Activated T-cell treated with anti-CD3 and anti-CD28 coated beads for 24 hours (primary cell): Measurements from ENCODE around the gene GCN1.

Experiments used
- DNase-seq: peaks from one replicate; pipeline ENCODE4 v3.0.0-alpha.2; 2020; ENCODE audit warnings: low read depth

Gene GCN1

DNA sequence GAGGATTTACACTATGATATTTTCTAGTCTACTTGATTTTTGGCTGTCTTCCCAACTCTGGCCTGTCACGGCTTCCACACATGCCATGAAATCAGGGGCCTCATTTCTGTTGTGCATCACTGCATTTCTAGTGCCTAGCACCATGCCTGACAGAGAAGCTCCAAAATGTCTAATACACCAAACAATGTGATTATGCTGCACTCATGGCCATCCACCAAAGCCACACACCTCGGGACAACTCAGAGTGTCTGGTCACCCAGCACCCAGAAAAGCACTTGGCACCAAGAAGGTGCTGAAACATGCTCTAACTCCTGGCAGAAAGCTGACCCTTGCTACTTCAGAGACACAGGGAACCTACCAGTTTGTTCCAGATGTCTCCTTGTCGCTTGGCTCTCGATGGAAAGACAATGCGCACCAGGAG lies 11.3 kb downstream of the GCN1 start:
- no peak for DNase-seq

DNA sequence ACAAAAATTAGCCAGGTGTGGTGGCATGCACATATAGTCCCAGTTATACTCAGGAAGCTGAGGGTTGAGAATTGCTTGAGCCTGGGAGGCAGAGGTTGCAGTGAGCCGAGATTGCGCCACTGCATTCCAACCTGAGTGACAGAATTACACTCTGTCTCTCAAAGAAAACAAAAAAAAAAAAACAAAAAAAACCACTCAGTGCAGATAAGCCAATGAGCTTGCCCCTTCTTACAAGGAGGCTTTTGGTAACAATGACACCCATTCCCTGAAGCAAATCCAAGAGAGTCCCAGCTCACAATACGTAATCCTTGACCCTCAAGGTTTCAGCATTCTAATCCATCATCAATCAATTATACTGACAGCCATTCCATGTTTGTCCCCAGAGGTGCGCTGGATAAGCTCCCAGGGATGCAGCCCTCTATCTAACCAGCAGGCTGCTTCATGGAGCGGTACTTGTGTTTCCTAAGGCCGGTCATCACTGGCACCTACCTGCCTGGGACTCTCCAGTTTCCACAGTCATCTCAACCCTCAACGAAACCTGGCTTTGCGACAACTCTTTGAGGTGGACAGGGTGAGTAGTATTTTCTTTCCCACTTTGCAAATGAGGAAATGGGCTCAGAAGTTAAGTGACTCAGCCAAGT lies 12.4 kb downstream of the GCN1 start:
- no peak for DNase-seq

DNA sequence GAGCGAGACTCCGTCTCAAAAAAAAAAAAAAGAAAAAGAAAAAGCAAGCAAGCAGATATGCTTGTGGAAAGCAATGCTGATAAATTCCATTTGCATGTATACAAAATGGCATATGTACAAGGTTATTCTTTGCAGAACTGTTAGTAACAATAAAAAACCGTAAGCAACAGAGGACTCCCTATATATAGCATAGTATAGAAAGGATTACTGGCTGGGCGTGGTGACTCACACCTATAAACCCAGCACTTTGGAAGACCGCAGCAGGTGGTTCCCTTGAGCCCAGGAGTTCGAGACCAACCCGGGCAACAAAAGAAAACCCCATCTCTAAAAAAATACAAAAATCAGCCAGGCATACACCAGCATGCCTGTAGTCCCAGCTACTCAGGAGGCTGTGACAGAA lies 13.5 kb downstream of the GCN1 start:
- no peak for DNase-seq

DNA sequence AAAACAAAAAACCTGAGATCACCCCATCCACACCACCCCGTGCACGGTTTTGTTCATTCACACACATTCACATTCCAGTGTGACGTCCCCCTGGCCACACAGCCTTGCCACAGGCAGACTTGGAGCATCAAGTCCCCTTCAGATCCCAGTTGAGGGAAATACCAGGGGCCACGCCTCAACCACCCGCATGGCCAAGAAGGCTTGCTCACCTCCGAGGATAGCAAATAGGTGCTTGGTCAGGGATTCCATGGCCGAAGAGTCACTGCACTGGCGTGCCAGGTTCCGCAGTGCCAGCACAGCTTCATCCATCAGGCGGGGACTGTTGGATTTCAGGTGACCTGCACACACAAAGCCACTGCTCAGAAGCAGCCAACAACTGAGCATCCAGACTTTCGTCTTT lies 19.0 kb downstream of the GCN1 start:
- DNase-seq: no peak

- DNase-seq: no peak
These were observed 19.5 kb downstream of the GCN1 start for GRCh38 chr12:120175062-120175461.

GRCh38 chr12:120172053-120172452 lies 22.5 kb downstream of the GCN1 start:
- DNase-seq: no peak

- DNase-seq: no peak
These were observed 23.9 kb downstream of the GCN1 start for GRCh38 chr12:120170631-120171030.

DNA sequence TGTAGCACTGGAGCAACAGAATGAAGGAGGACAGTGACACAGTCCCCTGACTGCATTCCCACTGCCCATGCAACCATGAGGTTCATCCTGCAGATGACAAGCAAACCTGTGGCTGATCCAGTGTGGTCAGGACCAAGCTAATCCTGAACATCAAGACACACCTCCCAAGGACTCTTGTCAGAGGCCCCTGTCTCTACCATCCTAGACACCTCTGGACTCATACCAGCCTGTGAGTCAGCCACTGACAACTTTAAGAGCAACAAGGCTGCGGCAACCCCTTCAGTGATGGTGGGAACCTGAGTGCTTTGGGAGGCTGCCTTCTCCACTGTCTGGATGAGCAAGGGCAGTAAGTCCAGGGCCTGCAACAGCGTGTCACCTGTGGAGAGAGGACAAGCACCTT lies 24.6 kb downstream of the GCN1 start:
- no peak for DNase-seq

DNA sequence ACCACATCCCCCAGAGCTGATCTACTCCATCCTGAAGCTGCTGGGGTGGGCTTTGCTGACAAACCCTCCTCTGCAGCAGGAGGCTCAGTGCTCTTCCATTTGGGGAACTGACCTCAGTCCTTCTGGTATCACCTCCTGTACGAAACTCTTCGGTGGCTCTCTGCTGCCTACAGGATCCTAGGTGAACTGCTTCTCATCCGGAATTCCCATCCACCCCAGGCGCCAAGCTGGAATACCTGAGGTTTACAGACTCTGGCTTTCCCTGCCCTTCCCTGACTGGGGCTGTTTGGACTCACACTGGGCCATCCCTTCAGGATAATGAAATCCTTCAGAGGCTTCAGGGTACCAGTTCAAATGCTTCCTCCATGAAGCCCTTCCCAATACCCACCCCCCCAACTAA lies 26.2 kb downstream of the GCN1 start:
- DNase-seq: no peak

- DNase-seq: no peak
These were observed 26.9 kb downstream of the GCN1 start for GRCh38 chr12:120167529-120168095.

DNA sequence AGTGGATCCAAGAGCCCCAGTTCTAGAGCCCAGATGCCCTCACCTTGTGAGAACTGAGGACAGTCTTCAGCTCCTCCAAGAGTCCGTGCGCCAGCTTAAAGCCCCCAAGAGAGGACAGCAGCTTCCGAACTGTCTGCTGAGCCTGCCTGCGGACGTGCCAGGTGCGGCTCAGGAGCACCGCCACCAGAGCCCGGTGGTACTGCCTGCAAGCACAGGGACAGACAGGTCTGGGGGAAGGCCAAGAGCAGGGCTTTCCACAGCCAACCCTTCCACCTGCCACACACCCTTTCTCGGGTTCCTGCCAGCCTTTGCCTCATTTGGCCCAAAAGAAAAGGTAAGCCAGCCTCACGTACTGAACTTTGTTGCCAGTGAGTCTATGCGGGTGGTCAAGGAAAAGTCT lies 30.2 kb downstream of the GCN1 start:
- DNase-seq: no peak

DNA sequence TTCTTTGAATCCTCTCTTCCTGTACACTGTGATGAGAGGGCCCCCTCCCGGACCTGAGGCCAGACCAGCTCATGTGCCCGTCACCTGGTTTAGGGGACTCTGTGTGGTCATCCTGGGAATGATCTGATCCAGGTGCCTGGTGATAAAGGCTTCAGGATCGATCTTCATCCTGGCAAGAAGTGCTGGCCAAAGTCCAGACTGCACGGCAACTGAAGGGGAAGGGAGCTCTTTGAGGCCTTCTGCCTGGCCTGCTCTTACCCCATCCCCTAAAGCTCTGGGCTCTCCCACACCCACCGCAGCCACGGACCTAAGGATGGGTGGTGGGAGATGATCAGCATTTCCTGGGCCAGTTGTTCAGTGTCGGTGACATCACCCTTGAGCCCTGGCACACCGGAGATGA lies 31.8 kb downstream of the GCN1 start:
- no peak for DNase-seq

- no peak for DNase-seq
These were observed 32.7 kb downstream of the GCN1 start for GRCh38 chr12:120161852-120162251.

GRCh38 chr12:120159509-120160237 lies 34.8 kb downstream of the GCN1 start:
- no peak for DNase-seq

DNA sequence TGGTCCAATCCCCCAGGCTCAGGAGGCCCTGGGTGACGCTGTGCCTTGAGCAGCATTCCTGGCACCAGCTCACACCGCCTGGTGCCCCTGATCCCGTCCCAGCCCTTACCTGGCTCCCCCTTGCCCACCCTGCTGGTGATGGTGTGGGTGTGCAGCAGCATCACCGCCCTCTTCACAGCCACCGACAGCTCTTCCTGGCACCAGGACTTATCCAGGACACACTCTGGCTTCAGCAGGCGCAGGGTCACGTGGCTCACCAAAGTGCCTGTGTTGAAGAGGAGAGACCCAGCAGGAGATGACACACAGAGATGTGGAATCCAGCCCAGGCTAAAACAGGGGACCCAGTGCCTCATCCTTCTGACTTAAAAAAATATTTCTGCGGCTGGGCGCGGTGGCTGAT lies 36.2 kb downstream of the GCN1 start:
- no peak for DNase-seq

DNA sequence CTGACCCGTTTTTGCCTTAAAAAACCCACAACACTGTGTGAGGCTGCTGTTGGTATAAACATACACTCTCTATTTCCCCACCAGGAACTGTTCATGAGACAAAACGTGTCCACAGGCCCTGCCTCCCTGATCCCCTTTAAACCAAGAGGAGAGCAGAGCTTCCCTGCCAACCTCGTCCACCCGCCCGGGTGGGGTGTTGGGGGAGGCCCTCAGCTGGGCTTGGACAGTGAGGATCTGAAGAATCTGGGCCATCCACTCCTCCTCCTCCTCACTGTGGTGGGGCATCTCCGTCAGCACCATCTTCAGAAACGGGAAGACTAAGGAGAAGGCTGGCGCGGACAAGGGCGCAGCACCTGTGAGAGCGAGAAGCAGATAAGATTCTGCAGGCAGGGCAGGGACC lies 36.8 kb downstream of the GCN1 start:
- no peak for DNase-seq

DNA sequence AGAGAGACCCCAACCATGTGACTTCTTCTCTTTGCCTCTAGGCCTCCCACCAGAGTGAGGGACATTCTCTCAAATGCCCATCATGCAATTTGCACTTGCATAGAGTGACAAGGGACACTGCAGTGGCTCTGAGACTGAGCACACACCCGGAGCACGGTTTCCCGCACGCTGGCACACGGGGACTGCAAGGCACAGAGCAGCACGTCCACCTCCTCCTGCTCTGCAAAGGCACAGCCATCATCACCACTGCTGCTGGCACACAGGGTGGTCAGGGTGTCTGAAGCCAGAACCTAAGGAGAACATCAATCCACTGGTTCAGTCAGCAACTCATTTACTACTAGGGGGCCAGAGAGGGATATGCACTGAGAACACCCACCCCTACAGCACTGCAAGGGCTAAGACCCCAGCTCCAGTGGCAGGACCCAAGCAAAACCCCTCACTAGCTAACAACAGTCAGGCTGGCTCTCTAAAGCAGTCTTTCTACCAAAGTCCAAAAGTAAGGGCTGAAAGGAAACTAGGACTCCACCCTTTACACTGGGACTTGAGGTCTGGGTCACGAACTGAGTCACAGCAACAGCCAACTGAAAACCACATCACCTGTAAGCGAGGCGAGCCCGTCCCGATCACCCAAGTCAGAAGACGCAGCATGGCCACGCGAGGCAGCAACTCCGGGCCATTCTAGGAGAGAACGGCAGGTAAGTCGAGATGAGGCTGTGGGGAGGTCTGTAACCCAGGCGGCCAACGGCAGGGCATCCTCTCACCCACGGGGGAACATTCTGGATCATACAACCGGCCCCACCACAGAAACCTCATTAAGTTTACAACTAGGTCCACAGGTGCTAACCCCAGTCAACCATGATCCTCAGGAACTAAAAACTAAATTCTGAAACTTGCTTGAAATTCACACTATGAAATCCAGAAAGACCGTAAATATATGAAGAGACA lies 37.9 kb downstream of the GCN1 start:
- DNase-seq: no peak

- no peak for DNase-seq
These were observed 39.4 kb downstream of the GCN1 start for GRCh38 chr12:120155072-120155471.

DNA sequence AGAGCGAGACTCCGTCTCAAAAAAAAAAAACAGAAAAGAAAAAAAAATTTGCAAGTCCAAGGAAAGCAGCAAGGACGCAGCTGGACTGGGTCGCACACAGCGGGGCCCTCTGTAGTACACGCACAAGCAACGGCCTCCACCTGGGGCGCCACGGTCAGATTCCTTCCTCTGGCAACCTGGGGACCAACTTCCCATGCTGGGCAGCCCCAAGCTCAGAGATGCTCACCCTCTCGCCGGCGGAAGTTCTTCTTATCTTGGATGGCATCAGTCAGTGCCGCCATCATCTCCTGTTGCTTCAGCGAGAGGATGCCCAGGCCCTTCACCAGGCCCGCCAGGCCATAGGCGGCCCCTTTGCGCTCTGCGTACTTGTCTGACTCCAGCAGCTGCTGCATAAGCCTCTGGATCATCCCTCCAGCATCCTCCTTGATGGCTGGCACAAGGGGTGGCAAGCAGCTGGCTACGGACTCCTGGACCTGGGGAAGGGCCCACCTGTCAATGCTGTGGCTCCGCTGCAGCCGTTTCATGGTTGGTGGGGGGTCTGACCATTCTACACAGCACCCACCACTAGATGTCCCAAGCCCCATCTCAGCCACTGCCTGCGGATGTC lies 43.5 kb downstream of the GCN1 start:
- no peak for DNase-seq

DNA sequence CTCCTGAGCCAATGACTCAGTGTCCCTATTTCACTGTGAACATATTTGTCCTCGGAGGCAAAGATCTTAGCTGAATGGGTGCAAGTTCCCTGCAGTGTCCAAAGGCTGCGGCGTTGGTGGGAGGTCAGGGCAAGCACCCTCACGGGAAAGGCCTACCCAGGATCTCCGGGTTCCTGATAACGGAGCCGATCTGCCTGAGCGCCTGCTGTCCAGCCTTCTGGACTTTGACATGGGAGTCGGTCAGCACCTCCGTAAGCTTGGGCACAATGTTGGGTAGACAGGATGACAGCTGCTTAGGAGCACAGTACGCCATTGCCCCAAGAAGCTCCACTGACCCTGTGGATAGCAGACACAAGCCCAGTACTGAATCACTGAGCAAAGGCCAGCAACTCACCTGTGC lies 46.5 kb downstream of the GCN1 start:
- DNase-seq: no peak

GRCh38 chr12:120145164-120145563 lies 49.4 kb downstream of the GCN1 start:
- DNase-seq: no peak

DNA sequence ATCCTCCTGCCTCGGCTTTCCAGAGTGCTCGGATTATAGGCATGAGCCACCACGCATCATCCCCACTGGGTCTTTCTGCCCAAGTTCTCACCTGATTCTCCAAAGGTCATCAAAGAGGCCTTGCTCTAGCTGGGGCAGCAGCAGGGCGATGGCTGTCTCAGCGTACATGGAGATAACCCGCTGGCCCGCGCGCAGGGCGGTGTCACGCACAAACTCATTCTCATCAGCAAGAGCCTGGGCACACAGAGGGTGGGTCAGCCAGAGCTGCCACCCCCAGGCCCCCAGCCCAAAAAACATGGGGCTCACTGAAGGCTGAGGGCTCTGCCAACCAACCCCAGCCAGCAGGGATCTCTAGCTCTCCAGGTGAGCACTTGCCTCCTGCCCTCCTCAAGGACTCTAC lies 50.3 kb downstream of the GCN1 start:
- no peak for DNase-seq
